HL-60 (cell line): ENCODE results near the gene KCNG1.

ENCODE experiments used
- DNase-seq, 2 experiments: peaks; one replicate each; pipeline ENCODE4 v3.0.0-alpha.2; 2010 to 2020; ENCODE audit warnings: low read depth in 1 of 2, low spot score in 1 of 2
- H3K27ac ChIP-seq: fragments of 250-450 bp; sonication (Bioruptor Pico); replicated peaks from 2 replicates; pipeline ENCODE4 v1.5.1; 2020; ENCODE audit warnings: mild to moderate bottlenecking, moderate library complexity
- H3K27me3 ChIP-seq: fragments of 250-450 bp; sonication (Bioruptor Pico); 2 replicates; pipeline ENCODE4 v1.5.1; 2021; ENCODE audit warnings: mild to moderate bottlenecking, moderate library complexity; ENCODE audit not compliant: insufficient read depth, poor library complexity, severe bottlenecking
- H3K4me3 ChIP-seq: replicated peaks from 2 replicates; pipeline ENCODE4 v1.5.1; 2011; ENCODE audit warnings: mild to moderate bottlenecking, control low read depth, low read length; ENCODE audit not compliant: insufficient read depth
- CTCF ChIP-seq: IDR thresholded peaks from one replicate; pipeline ENCODE4 v1.5.1; 2011; ENCODE audit warnings: low read length, control low read depth, inconsistent platforms; ENCODE audit not compliant: insufficient read depth
- GABPA ChIP-seq: IDR thresholded peaks from 2 replicates; pipeline ENCODE4 v1.6.1; 2012; ENCODE audit warnings: low read depth
- POLR2AphosphoS5 ChIP-seq: IDR thresholded peaks from 2 replicates; pipeline ENCODE4 v1.6.1; 2012; ENCODE audit warnings: low read depth
- REST ChIP-seq: IDR thresholded peaks from 2 replicates; pipeline ENCODE4 v1.6.1; 2012; ENCODE audit warnings: low read depth; ENCODE audit not compliant: insufficient replicate concordance
- SPI1 ChIP-seq: IDR thresholded peaks from 2 replicates; pipeline ENCODE4 v1.6.1; 2012; ENCODE audit warnings: low read depth, mild to moderate bottlenecking, borderline replicate concordance

KCNG1 gene

GRCh38 chr20:50968289-50968688 is 54.6 kb downstream of the KCNG1 start:
- no peak for DNase-seq
- TF ChIP-seq REST (no peak), CTCF (no peak), SPI1 (no peak), POLR2AphosphoS5 (no peak), GABPA (no peak)
- Histone ChIP-seq H3K27me3 (no peaks in the 10 kb centered on the region), H3K4me3 (no peak overlapping the region), H3K27ac (no peak overlapping the region)

GRCh38 chr20:50967586-50967985 is 55.3 kb downstream of the KCNG1 start:
- Histone ChIP-seq H3K27me3 (no peaks in the 10 kb centered on the region), H3K4me3 (no peak overlapping the region), H3K27ac (no peak overlapping the region)
- DNase-seq, result no peak
- TF ChIP-seq POLR2AphosphoS5, result no peak
- TF ChIP-seq GABPA, result no peak
- TF ChIP-seq CTCF, result no peak
- no peak for TF ChIP-seq SPI1
- TF ChIP-seq REST, result no peak

GRCh38 chr20:50959543-50960126 is 63.3 kb downstream of the KCNG1 start:
- no peak for DNase-seq
- no peaks in the 10 kb centered on the region for H3K27me3 ChIP-seq
- H3K4me3 ChIP-seq, result peak overlapping the region; percentile 98
- H3K27ac ChIP-seq, result peak overlapping the region; percentile 98
- TF ChIP-seq CTCF, result no peak
- TF ChIP-seq REST, result no peak
- TF ChIP-seq GABPA, result no peak
- TF ChIP-seq POLR2AphosphoS5, result no peak; the same call in 1 of the 2 replicates
- TF ChIP-seq SPI1, result no peak
